ENCODE measurements around the gene BPIFA2.

DNA sequence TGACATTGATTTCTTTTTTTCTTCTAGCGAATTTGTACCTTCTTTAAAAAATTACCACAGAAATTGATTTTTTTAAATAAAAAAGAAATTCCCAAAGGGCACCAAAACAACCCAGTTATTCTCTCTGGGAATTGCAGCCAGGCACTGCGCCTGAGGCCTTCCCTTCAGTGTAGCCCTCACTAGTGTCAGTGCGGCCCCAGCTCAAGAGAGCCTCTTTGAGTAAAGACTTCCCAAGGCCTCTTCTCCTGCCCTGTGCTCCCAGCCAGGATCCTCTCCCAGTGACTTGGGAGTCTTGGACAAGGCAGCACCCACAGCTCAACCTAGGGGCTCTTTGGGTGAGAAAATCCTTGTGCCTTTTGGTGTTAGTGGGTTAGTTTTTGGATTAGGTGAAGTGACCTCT, 47.0 kb upstream of the BPIFA2 start:
- no peak for TF ChIP-seq YY1 (IDR thresholded peaks at IDR 0.05; ENCODE audit: insufficient read depth, insufficient read length)
- no peak for TF ChIP-seq SUZ12 (IDR thresholded peaks at IDR 0.05; ENCODE audit: extremely low read depth, insufficient read depth, insufficient read length)
- no peak for TF ChIP-seq ZNF274 (IDR thresholded peaks at IDR 0.05; ENCODE audit: low read depth, low read length)

Data from NT2/D1 (cell line).